HG02798 (cell line): ENCODE measurements around the gene SLC7A6.

Source experiments
- ATAC-seq: cut with Tn5 transposase; IDR thresholded peaks from one replicate; pipeline ENCODE4 v1.9.1; 2021; ENCODE audit warnings: mild to moderate bottlenecking; ENCODE audit not compliant: unreplicated experiment, poor library complexity

SLC7A6 gene

DNA sequence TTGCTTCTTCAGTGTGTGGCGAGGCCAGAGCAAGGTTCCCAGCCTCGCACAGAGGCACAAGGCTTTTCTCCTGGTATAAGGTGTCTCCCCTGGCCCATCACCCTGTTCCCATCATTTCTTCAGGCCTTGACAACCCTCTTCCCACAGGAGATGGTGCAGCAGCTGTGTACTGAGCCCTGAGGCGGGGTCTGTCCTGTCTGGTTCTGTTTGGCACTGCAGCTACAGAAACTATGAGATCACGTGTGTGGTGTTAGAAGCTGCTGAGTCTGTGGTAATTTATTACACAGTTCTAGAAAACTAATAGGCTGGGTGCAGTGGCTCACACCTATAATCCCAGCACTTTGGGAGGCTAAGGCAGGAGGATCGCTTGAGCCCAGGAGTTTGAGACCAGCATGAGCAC lies 11.9 kb upstream of the SLC7A6 start:
- no peak for ATAC-seq

DNA sequence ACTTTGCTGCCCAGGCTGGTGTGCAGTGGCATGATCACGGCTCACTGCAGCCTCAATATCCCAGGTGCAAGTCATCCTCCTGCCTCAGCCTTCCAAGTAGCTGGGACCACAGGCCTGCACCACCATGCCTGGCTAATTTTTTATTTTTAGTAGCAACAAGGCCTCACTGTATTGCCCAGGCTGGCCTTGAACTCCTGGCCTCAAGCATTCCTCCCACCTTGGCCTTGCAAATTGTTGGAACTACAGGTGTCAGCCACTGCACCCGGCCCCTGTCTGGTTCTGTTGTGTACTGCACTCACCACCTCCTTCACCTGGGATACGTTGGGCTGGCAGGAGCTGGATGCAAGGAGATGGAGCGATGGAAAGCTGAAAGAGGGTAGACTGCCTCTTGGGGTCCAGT lies 10.6 kb upstream of the SLC7A6 start:
- ATAC-seq, result no peak

DNA sequence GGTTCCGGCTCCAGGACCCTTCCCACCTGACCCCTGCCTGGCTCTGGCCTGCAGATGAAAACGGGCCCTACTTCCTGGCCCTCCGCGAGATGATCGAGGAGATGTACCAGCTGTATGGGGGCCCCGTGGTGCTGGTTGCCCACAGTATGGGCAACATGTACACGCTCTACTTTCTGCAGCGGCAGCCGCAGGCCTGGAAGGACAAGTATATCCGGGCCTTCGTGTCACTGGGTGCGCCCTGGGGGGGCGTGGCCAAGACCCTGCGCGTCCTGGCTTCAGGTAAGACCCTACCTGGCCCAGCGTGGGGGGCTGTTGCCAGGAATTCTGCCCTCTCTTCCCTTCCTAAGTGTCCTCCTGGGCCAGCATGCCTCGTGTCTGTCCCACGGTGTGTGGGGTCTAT lies 8.6 kb upstream of the SLC7A6 start:
- no peak for ATAC-seq

DNA sequence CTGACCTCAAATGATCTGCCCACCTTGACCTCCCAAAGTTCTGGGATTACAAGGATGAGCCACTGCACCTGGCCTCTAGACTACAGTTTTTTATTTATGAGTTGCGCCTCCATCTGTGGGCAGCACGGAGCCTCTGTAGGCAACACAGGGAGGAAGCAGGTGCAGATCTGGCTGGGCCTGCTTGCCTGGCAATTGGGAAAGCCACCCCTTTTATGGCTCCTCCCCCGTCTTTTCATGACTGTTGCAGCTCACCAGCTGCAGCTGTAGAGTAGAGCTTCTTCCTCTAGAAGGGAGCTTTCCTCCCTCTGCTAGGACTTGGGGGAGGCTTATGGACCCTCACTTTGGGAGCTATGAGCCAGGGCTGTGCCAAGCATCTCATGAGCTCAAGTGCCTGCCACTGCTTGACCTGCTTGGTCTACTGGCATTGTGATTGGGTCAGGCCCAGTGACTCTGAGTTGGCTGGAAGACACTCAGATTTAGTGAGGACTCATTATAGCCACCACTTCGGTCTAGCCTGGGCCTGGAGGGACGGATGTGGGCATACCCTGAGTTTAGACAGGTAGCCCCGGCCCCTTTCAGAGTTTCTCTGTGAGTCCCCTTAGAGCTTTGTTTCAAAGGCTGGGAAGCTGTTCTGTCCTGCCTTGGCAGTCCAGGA lies 6.9 kb upstream of the SLC7A6 start:
- ATAC-seq, result peak; percentile 54

DNA sequence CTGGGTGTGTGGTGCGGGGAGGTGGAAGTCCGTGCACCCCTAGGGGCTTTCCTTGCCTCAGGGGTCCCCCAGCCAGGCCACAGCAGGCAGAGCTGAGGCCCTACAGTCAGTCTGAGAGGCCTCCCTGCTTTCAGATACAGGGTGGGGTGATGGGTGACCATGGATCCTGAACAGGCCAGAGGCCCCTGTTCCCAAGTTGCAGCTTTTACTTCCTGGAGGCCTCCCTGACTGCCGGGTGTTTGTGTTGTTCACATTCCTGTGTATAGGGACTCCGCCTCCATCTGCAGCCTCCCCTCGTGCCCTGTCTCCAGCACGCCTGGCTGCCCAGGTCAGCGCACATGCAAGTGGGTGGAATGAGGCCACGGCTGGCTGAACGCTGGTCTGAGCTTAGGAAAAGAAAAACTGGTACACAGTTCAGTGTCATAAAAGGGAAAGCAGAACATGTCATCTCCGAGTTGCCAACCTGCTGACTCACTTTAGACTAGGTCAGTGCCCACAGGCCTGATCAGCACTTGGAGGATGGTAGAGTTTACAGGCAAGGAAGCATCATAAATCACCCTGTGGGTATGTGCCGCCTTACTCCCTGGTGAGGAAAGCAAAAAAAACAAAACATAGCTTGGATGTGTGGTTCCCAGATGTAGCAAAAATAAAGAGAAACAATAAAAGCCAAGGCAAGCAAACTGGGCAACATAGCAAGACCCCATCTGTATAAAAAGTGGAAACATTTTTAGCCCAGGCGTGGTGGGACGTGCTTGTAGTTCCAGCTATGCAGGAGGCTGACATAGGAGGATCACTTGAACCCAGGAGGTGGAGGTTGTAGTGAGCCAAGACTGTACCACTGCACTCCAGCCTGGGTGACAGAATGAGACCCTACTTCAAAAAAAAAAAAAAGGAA lies 6.2 kb upstream of the SLC7A6 start:
- peak; percentile 5 for ATAC-seq

DNA sequence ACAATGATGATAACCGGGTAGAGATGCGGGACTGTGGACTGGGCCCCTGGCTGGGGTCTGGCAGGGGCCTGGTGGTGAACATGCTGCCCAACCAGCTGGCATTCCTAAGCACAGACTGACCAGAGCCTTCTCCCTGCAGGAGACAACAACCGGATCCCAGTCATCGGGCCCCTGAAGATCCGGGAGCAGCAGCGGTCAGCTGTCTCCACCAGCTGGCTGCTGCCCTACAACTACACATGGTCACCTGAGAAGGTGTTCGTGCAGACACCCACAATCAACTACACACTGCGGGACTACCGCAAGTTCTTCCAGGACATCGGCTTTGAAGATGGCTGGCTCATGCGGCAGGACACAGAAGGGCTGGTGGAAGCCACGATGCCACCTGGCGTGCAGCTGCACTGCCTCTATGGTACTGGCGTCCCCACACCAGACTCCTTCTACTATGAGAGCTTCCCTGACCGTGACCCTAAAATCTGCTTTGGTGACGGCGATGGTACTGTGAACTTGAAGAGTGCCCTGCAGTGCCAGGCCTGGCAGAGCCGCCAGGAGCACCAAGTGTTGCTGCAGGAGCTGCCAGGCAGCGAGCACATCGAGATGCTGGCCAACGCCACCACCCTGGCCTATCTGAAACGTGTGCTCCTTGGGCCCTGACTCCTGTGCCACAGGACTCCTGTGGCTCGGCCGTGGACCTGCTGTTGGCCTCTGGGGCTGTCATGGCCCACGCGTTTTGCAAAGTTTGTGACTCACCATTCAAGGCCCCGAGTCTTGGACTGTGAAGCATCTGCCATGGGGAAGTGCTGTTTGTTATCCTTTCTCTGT lies 5.1 kb upstream of the SLC7A6 start:
- ATAC-seq, result no peak

DNA sequence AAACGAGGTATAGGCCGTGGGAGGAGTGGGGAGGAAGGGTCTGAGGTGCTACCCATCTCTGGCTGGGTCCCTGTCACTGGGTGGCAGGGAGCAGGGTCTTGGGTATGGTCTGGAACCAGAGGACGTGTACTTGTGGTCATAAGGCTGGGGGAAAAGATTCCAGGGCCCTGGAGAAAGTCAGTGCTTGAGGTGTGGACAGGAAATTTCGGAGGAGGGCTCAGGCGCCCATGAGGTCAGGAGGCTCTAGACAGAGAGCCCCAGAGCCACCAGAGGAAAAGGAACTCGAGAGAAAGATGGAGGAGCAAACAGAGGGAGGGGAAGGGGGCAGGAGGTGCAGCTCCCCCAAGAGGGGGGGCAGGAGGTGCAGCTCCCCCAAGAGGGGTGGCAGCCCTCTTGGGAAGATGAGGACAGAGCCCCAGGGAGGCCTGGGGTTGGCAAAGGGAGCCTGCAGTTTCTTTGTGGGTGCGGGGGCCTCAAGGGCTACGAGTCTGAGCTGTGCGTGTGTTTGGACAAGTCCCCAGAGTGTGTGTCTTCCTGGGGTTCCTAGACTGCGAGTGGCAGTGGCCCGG lies 683 bp upstream of the SLC7A6 start:
- ATAC-seq, result no peak

DNA sequence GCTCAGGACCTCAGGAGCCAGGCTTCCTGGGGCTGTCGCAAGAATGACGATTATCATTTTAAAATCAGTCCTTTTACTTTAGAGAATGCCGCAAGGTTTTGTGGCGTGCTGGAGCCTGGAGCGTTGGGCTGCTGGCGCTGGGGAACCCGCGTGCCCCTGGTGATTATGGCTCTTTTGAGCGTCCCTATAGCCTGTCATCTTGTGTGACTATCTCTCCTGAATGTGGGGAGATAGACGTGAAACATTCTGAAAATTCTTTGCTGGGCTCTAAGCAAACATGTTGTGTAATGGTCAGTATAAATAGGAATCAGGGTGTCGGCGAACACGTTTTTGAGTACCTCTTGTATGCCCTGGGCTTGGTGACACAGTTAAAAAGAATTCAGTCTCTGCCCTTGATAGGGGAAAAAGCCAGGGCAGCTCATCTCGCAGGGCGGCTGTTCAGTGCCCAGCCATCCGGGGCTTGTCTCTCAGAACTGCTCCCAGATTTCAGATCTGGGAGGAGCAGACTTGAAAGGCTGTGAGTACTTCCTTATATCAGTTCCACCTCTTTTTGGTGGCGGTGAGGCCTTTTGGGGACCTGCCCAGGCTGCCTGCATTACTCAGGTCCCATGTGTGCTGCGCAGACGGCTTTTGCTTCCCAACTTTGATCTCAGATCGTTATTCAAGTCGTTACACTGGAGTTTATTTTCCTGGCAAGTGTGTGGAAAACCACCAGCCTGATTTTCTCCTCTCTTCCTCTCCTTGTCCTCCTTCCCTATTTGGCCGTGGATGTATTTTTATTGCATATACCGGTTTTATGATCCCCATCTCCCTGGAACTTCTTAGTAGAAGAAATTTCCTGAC lies 973 bp downstream of the SLC7A6 start:
- ATAC-seq, result no peak

DNA sequence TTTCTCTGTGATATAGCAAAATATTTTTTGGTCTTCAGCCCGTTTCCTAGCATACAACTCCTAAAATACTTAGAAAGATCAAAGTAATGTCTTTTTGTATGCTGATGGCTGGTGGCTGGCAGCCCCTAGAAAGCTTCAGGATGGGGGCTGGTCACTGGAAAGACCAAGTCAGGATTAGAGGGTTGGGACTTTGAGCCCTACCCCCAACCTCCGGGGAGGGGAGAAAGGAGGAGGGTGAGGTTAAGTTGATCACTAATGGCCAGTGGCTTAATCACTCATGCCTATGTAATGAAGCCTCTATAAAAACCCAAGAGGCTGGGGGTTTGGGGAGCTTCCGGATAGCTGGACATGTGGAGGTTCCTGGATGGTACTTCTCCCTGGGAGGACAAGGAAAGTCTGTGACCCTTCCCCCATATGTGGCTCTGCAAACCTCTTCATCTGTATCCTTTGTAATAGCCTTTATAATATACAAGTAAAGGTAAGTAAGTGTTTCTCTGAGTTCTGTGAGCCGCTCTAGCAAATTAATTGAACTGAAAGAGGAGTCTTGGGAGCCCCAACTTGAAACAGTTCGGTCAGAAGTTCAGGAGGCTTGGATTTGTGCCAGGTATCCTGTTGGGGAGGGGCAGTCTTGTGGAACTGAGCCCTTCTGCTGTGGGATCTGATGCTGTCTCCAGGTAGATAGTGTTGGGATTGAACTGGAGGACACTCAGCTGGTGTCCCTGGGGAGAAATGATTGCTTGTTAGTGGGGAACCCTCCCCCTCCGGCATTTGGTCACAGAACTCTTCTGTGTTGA lies 3.5 kb downstream of the SLC7A6 start:
- ATAC-seq, result no peak

DNA sequence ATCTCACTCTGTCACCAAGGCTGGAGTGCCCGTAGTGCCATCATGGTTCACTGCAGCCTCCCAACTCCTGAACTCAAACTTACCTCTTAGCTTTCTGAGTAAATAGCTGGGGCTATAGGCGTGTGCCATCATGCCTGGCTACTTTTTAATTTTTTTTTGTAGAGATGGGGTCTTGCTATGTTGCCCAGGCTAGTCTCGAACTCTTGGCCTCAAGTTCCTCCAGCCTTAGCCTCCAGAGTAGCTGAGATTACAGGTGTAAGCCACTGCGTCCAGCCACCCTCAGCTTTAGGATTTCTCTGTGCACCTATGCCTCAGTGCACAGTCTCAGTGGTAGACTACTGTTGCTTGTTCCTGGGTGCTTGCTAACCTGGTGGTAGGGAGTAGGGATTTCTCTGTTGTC lies 5.5 kb downstream of the SLC7A6 start:
- no peak for ATAC-seq

DNA sequence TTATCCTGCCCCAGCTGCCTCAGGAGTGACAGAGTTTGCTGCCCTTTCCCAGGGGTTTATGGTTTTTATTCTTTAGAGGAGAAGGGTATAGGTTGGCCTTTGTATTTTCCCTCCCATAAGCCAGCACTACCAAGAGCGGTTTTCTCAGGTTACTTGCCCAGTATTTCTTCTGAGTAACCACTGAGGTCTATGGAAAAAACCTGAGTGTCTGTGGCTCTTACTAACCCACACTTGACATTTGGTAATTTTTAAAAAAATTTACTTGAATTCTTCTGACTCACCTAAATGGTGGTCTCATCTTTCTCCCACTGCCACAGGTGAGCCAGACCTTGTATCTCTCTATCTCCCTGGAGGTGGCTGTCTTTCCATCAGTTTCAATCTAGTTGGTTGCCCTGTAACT lies 6.0 kb downstream of the SLC7A6 start:
- ATAC-seq, result no peak

DNA sequence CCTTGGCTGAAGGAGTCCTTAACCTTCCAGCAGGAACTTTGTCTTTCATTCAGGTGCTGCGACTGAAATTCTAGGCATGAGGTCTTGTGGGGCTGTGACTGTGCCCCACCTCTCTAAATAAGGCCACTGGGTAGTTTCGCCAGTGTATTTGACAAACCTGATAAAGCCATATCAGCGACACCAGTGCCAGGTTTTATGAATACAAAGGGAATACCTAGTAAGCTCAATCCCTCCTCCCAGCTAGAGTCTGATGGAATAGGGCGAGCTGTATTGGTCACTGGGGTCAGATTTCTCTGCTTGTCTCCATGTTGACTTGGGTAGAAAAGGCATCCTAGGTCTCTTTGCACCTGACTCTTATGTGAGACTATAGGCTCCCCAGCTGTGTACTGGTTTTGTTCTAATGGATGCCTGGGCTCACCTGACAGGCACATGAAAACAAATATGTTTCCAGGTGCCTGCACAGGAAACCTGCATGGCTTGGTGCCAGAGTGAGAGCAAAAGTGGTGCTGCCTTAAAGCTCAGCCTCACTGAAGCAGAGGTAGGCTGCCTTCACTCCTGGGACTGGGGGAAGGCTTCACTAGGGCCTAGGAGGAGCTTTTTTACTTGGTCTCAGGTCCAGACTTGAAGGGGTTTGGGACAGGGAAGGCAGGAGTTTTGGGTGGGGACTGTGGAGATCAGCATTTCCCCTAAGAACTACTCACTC lies 8.3 kb downstream of the SLC7A6 start:
- ATAC-seq, result no peak

DNA sequence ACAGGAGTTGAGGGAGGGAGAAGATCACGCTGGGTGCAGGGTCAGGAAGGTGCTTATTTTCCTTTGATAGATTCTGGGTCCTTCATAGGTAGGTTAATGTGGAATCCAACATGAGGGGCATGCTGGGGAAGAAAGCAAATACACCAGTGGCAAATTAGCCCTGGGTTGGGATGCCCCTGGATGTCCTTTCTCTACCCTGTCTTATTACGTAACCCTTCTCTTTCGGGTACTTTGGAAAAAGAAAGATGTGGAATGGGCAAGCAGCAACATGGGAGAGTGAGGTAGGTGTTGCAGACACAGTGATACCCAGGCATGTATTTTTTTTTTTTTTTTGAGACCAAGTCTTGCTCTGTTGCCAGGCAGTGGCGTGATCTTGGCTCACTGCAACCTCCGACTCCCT lies 9.1 kb downstream of the SLC7A6 start:
- no peak for ATAC-seq

DNA sequence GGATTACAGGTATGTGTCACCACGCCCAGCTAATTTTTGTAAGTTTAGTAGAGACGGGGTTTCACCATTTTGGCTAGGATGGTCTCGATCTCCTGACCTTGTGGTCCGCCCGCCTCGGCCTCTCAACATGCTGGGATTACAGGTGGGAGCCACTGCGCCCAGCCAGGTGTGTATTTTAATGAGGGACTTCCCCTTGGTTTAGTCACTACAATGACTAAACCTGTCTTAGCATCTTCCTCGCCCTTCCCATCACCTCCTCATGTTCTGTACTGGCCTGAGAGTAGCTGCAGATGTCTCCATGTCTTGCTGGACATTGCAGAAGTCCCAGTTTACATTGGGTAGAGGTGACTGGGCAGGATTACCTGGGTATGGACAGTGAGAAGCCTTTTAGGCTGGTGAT lies 9.6 kb downstream of the SLC7A6 start:
- ATAC-seq, result no peak

DNA sequence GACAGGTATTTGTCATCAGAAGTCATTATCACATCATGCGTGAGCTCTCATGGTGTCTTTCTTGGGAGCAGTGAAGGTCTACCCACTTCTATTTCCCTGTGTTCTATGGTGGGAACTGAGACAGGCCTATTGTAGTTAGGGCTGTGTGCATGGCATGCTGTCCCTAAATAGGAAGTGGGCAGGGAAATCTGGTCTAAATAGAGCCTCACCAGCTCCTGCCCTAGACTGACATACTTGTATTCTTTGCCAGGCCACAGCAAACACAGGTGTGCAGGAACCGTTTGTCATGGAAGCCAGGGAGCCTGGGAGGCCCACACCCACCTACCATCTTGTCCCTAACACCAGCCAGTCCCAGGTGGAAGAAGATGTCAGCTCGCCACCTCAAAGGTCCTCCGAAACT lies 10.1 kb downstream of the SLC7A6 start:
- no peak for ATAC-seq

DNA sequence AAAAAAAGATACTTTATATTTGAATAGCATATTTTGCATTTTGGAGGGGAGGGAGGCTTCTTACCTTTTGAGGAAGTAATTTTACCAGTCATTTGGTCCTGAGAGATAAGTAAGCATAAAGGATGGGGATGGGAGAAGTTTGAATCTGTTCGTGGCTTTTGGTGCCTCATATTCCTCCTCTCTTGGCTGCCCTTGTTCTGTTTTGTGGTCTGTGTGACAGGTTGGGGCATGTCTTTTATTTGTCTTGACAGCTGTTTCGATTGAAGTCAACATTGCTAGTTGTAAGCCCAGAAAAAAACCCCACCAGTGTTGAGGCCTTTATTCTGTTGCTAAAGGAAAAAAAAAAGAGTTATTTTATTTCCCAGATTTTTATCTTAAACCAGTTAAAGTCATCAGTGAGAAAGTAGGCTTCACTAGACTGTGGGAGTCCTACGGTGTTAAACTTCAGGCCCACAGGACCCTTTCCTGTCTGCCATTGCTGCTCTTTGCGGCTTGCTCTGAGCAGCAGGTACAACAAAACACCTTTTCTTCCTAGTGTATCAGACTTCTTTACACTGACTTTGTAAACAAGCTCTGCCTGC lies 11.4 kb downstream of the SLC7A6 start:
- peak; percentile 84 for ATAC-seq

DNA sequence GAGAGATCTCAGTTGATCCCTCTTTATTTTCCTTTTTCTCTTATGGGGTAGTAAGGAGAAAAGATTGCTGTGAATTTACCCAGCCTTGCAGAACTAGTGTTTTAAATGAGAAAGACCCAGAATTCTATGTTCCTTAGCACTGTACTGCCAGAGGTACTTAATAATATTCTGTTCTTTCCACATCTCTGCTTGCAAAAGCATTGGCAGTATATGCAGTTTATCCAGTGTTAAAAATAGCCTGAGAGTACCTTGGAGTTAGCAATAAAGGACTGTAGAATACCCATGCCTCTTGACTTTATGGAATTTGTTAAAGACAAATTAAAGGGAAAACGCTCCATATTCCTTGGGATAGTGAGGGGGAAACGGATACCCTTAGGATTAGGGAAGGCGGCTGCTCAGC lies 11.9 kb downstream of the SLC7A6 start:
- no peak for ATAC-seq
